Ovary (tissue), 3 donors: ENCODE results near the gene INTS3.

ENCODE experiments used
- CTCF ChIP-seq, 3 donors: fragments of 450-650 bp in 2 of 3; fragments of 200-600 bp in 1 of 3; IDR thresholded peaks; one replicate each; pipeline versions ENCODE4 v1.5.1 to v1.8.0; 2016 to 2022; ENCODE audit warnings: antibody characterized with exemption in 3 of 3, mild to moderate bottlenecking in 1 of 3
- EP300 ChIP-seq: sonication (generic); formaldehyde crosslinking; IDR thresholded peaks from one replicate; pipeline ENCODE4 v1.6.1; 2017; ENCODE audit warnings: antibody characterized with exemption
- donor health status: DM: no; HTN: no; CAD: no.

DNA sequence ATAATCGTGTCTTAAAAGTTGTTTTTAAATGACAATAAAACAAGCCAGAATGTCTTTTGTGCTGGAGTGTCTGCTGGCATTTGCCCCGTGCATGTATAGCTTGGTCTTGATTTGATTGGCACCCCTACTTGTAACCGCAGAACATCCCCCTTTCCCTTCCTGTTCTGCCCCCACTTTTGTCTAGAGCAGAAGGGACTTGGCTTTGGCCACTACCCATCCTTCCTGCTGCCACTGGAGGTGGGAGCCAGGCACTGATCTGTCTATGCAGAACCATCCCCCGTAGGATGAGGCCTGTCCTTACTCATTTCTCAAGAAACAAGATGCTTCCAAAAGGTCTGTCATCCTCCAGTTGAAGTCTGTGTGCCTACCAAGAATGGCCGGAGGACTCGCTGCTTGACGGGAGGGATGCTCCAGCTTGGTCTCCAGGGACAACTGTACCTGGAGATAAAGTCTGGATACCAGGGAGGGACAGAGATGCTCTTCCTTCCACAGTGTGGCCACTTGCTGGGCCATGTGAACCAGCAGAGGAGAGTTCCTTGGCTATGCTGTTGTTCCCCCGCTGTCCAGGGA is 46.3 kb downstream of the INTS3 start:
- no peak for TF ChIP-seq EP300
- no peak for TF ChIP-seq CTCF (IDR thresholded peaks at IDR 0.05)
